ENCODE data around the gene SCAI.
"Not testable (repeated sequence)": the region's sequence is repeated elsewhere in the genome, so short reads cannot be mapped to it uniquely, and the experiment has no call there.

SCAI gene

GRCh38 chr9:125103021-125103420 is 40.3 kb downstream of the SCAI start:
- no peak for FAIRE-seq

- no peak for FAIRE-seq
Measured at GRCh38 chr9:125100822-125101221, 42.5 kb downstream of the SCAI start.

GRCh38 chr9:125099816-125100215 is 43.5 kb downstream of the SCAI start:
- FAIRE-seq, result no peak

GRCh38 chr9:125095821-125096443 is 47.4 kb downstream of the SCAI start:
- no peak for FAIRE-seq

DNA sequence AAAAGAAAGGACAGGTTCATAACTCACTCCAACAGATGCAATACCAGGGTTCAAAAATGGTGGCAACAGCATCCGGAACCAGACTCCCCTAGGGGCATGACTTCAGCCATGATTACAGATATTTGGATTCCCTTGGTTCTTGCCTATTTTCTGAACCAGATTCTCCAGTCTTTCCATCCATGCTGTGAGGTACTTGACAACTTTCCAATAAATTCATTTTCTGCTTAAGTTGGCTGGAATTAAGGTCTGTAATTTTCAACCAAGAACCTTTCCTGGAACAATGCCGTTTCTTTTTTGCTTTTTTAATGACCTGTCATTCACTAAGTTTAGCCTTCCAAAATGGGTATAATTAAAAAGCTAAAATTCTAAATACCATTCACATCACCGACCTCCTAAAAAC is 52.2 kb downstream of the SCAI start:
- FAIRE-seq, result no peak

GRCh38 chr9:125089331-125089730 is 54.0 kb downstream of the SCAI start:
- FAIRE-seq, result no peak

- FAIRE-seq, result no peak
Measured at GRCh38 chr9:125088752-125089151, 54.6 kb downstream of the SCAI start.

- no peak for FAIRE-seq
Measured at GRCh38 chr9:125085703-125086477, 57.4 kb downstream of the SCAI start.

DNA sequence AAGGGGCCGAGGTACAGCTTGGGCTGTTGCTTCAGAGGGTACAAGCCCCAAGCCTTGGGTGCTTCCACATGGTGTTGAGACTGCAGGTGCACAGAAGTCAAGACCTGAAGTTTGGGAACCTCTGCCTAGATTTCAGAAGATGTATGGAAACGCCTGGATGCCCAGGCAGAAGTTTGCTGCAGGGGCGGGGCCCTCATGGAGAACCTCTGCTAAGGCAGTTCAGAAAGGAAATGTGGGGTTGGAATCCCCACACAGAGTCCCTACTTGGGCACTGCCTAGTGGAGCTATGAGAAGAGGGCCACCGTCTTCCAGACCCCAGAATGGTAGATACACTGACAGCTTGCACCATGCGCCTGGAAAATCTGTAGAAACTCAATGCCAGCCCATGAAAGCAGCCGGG is 61.1 kb downstream of the SCAI start:
- FAIRE-seq, result not testable (repeated sequence)

- not testable (repeated sequence) for FAIRE-seq
Measured at GRCh38 chr9:125080797-125081196, 62.5 kb downstream of the SCAI start.

DNA sequence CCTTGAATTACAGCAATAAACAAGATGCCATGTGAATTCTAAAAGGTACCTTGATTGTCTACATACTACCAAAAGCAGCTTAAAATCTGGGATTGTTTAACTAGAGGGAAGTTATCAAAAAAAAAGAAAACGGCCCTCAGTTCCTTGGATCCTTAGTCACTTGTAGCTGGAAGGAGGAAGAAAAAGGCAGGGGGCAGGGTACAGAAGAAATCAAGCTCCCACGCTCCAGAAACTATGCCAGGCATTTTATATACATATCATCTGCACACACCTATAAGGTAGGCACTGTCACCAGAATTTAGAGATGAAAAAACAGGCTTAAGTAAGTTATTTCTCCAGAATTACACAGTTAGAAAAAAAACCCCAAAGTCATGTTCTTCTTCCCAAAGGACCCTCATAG is 63.4 kb downstream of the SCAI start:
- FAIRE-seq, result no peak

DNA sequence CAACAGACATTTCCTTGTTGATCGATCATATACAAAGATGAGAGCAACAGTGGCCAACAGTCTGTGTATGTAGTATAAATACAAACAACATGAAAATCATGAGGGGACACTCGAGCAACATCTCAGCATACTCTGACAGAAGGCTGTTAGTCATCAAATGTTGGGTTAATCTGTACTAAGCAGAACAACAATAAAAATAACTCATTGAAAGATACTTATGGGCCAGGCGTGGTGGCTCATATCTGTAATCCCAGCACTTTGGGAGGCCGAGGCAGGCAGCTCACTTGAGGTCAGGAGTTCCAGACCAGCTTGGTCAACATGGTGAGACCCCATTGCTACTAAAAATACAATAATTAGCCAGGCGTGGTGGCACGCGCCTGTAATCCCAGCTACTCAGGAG is 67.3 kb downstream of the SCAI start:
- FAIRE-seq, result no peak

- no peak for FAIRE-seq
Measured at GRCh38 chr9:125074976-125075375, 68.4 kb downstream of the SCAI start.

- no peak for FAIRE-seq
Measured at GRCh38 chr9:125066839-125067619, 76.3 kb downstream of the SCAI start.

- FAIRE-seq, result no peak
Measured at GRCh38 chr9:125061391-125061790, 81.9 kb downstream of the SCAI start.

GRCh38 chr9:125049212-125050049 is 93.9 kb downstream of the SCAI start:
- FAIRE-seq, result no peak

DNA sequence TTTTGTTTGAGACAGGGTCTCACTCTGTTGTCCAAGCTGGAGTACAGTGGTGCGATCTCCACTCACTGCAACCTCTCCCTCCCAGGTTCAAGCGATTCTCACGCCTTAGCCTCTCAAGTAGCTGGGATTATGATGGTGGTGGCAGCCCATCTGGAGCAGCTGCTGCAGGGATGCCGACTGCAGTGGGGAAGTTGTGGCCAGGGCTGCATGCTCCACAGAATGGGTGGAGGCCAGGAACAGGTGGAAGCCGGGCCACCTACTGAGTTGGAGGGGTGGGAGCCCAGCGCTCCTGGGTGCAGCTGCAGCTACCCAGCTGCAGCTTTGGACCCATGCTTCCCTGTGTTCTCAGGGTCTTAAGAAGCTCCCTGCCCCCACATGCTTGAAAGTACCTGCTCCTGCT is 99.7 kb downstream of the SCAI start:
- FAIRE-seq, result no peak

DNA sequence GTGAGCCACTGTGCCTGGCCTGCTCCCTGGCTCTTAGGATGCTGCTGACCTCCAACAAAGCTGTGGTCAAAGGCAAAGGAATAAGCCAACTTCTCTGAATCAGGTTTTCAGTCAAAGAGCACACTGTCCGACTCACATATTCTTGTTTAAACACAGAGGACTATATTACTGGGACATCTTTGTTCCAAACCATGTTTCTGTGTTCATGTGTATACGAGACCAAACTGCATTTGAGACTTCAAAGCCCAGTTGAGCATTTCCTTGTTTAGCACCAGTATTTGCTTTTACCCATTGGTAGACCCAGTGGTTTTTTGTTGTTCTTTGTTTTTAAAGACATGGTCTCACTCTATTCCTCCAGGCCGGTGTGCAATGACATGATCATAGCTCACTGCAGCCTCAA is 100.2 kb downstream of the SCAI start:
- FAIRE-seq, result no peak

- no peak for FAIRE-seq
Measured at GRCh38 chr9:125038166-125038565, 105.2 kb downstream of the SCAI start.

- no peak for FAIRE-seq
Measured at GRCh38 chr9:125028041-125028440, 115.3 kb downstream of the SCAI start.

DNA sequence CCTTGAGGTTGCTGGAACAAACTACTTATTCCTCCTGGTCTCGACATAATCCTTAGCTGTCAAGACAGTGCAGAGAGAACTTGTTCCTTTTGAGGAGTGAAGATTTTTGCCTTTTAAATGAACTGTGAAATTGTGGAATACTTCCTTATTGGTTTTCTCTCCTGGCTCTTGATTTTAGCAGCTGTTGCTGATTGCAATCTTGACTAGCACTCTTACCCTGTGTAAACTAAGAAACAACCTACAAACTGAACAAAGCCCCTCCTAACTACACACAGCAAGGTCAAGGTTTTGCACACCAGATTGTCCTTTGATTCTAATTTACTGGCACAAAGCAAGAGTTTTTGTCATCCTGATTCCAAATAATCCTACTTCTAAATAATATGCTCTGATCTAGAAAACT is 118.4 kb downstream of the SCAI start:
- FAIRE-seq, result no peak

DNA sequence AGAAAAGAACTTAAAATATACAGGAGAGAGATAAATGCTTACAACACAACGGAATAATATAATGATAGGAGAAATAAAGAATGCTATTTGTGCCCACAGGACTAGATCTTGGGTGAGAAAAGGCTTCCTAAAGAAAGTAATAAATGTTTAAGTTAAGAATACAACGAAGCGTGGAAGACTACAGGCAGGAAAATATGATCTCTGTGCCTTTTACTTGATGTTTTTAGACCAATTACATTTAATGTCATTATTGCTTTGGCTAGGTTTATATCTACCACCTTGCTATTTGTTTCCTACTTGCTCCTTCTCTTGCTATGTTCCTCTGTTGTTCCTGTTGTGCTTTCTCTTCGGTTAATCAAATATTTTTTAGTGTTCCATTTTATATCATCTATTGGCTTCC is 122.3 kb downstream of the SCAI start:
- no peak for FAIRE-seq

- not testable (repeated sequence) for FAIRE-seq
Measured at GRCh38 chr9:125015655-125016054, 127.7 kb downstream of the SCAI start.
